ENCODE data around the gene ZSWIM1. TPM values are rescaled to one million over a fixed set of nuclear protein-coding genes. Genes with fewer than 3 reads are reported as not detected.

Gene ZSWIM1
- total RNA-seq, 1 donor from 2014 or later: 9.0 TPM

GRCh38 chr20:45892828-45893500 lies 11.9 kb downstream of the ZSWIM1 start:
- H3K4me3 Mint-ChIP-seq (ENCODE audit: unreplicated experiment): peak overlapping the region; percentile 89
- Histone ChIP-seq H3K9ac (ENCODE audit: low read length) (no peak overlapping the region), H4K20me1 (ENCODE audit: insufficient read depth, low read length) (peaks cover 24% of the 10 kb centered on the region), H3K4me1 (ENCODE audit: insufficient read depth, low read length) (peaks cover 30% of the 10 kb centered on the region), H3K9me3 (ENCODE audit: insufficient read depth, low read depth, low read length) (no peaks in the 10 kb centered on the region), H3K27me3 (ENCODE audit: insufficient read depth, low read length) (no peaks in the 10 kb centered on the region), H3K36me3 (ENCODE audit: insufficient read depth, low read length) (peaks cover 8% of the 10 kb centered on the region), H2AFZ (ENCODE audit: low read depth, low read length) (no peak overlapping the region), H3K27ac (ENCODE audit: low read depth, low read length) (no peak overlapping the region), H3K4me2 (ENCODE audit: low read length) (no peak overlapping the region), H3K4me3 (ENCODE audit: insufficient read depth, low read depth, low read length) (no peak overlapping the region), H3K79me2 (ENCODE audit: insufficient read depth, low read length) (peaks cover 16% of the 10 kb centered on the region)
- H3K36me3 Mint-ChIP-seq (ENCODE audit: low read depth, unreplicated experiment): peaks cover 20% of the 10 kb centered on the region
- no peak for TF ChIP-seq CTCF (IDR thresholded peaks at IDR 0.05; ENCODE audit: insufficient read depth, low read depth, low read length)
- TF ChIP-seq EZH2 (IDR thresholded peaks at IDR 0.05; ENCODE audit: insufficient read depth, low read length): no peak
- no peaks in the 10 kb centered on the region for H3K27me3 Mint-ChIP-seq (ENCODE audit: low read depth, unreplicated experiment)
- H3K9me3 Mint-ChIP-seq (ENCODE audit: unreplicated experiment): no peaks in the 10 kb centered on the region
- peaks cover 9% of the 10 kb centered on the region for H3K4me1 Mint-ChIP-seq (ENCODE audit: low read depth, unreplicated experiment)
- no peak for DNase-seq (ENCODE audit: low read depth)
- H3K27ac Mint-ChIP-seq (ENCODE audit: unreplicated experiment): no peak overlapping the region
- no peak for FAIRE-seq

GRCh38 chr20:45893831-45894230 lies 12.8 kb downstream of the ZSWIM1 start:
- peaks cover 24% of the 10 kb centered on the region for H3K36me3 Mint-ChIP-seq (ENCODE audit: low read depth, unreplicated experiment)
- FAIRE-seq: no peak
- no peaks in the 10 kb centered on the region for H3K27me3 ChIP-seq (ENCODE audit: insufficient read depth, low read length)
- no peaks in the 10 kb centered on the region for H3K27me3 Mint-ChIP-seq (ENCODE audit: low read depth, unreplicated experiment)
- peaks cover 16% of the 10 kb centered on the region for H3K79me2 ChIP-seq (ENCODE audit: insufficient read depth, low read length)
- no peak overlapping the region for H3K4me2 ChIP-seq (ENCODE audit: low read length)
- H3K4me1 Mint-ChIP-seq (ENCODE audit: low read depth, unreplicated experiment): peaks cover 9% of the 10 kb centered on the region
- DNase-seq (ENCODE audit: low read depth): no peak
- H3K27ac Mint-ChIP-seq (ENCODE audit: unreplicated experiment): no peak overlapping the region
- no peak overlapping the region for H2AFZ ChIP-seq (ENCODE audit: low read depth, low read length)
- no peak overlapping the region for H3K9ac ChIP-seq (ENCODE audit: low read length)
- no peak overlapping the region for H3K4me3 ChIP-seq (ENCODE audit: insufficient read depth, low read depth, low read length)
- no peak overlapping the region for H3K27ac ChIP-seq (ENCODE audit: low read depth, low read length)
- TF ChIP-seq EZH2 (IDR thresholded peaks at IDR 0.05; ENCODE audit: insufficient read depth, low read length) (no peak), CTCF (IDR thresholded peaks at IDR 0.05; ENCODE audit: insufficient read depth, low read depth, low read length) (no peak)
- H3K4me3 Mint-ChIP-seq (ENCODE audit: unreplicated experiment): no peak overlapping the region
- no peaks in the 10 kb centered on the region for H3K9me3 ChIP-seq (ENCODE audit: insufficient read depth, low read depth, low read length)
- peaks cover 8% of the 10 kb centered on the region for H3K36me3 ChIP-seq (ENCODE audit: insufficient read depth, low read length)
- no peaks in the 10 kb centered on the region for H3K9me3 Mint-ChIP-seq (ENCODE audit: unreplicated experiment)
- peaks cover 30% of the 10 kb centered on the region for H3K4me1 ChIP-seq (ENCODE audit: insufficient read depth, low read length)
- peaks cover 18% of the 10 kb centered on the region for H4K20me1 ChIP-seq (ENCODE audit: insufficient read depth, low read length)

GRCh38 chr20:45894797-45895196 lies 13.8 kb downstream of the ZSWIM1 start:
- Mint-ChIP-seq H3K27ac (ENCODE audit: unreplicated experiment) (no peak overlapping the region), H3K4me3 (ENCODE audit: unreplicated experiment) (no peak overlapping the region), H3K36me3 (ENCODE audit: low read depth, unreplicated experiment) (peaks cover 27% of the 10 kb centered on the region), H3K4me1 (ENCODE audit: low read depth, unreplicated experiment) (peaks cover 8% of the 10 kb centered on the region), H3K27me3 (ENCODE audit: low read depth, unreplicated experiment) (no peaks in the 10 kb centered on the region), H3K9me3 (ENCODE audit: unreplicated experiment) (no peaks in the 10 kb centered on the region)
- no peak for DNase-seq (ENCODE audit: low read depth)
- Histone ChIP-seq H2AFZ (ENCODE audit: low read depth, low read length) (no peak overlapping the region), H3K4me2 (ENCODE audit: low read length) (no peak overlapping the region), H3K9me3 (ENCODE audit: insufficient read depth, low read depth, low read length) (no peaks in the 10 kb centered on the region), H3K4me3 (ENCODE audit: insufficient read depth, low read depth, low read length) (no peak overlapping the region), H3K27ac (ENCODE audit: low read depth, low read length) (no peak overlapping the region), H3K4me1 (ENCODE audit: insufficient read depth, low read length) (peaks cover 28% of the 10 kb centered on the region), H3K36me3 (ENCODE audit: insufficient read depth, low read length) (peaks cover 10% of the 10 kb centered on the region), H3K27me3 (ENCODE audit: insufficient read depth, low read length) (no peaks in the 10 kb centered on the region), H4K20me1 (ENCODE audit: insufficient read depth, low read length) (peaks cover 16% of the 10 kb centered on the region), H3K79me2 (ENCODE audit: insufficient read depth, low read length) (peaks cover 16% of the 10 kb centered on the region), H3K9ac (ENCODE audit: low read length) (no peak overlapping the region)
- FAIRE-seq: no peak
- no peak for TF ChIP-seq CTCF (IDR thresholded peaks at IDR 0.05; ENCODE audit: insufficient read depth, low read depth, low read length)
- no peak for TF ChIP-seq EZH2 (IDR thresholded peaks at IDR 0.05; ENCODE audit: insufficient read depth, low read length)
